HG02981 (cell line): ENCODE data around the gene PSMD13.
"Not testable (repeated sequence)": the region's sequence is repeated elsewhere in the genome, so short reads cannot be mapped to it uniquely, and the experiment has no call there.

Experiments used
- ATAC-seq: cut with Tn5 transposase; IDR thresholded peaks from one replicate; pipeline ENCODE4 v1.9.1; 2021; ENCODE audit warnings: mild to moderate bottlenecking, moderate library complexity; ENCODE audit not compliant: unreplicated experiment

The PSMD13 gene

GRCh38 chr11:285894-286220 is 49.1 kb downstream of the PSMD13 start:
- no peak for ATAC-seq

- ATAC-seq: not testable (repeated sequence)
These were observed 50.4 kb downstream of the PSMD13 start for GRCh38 chr11:286977-287820.

- no peak for ATAC-seq
These were observed 51.2 kb downstream of the PSMD13 start for GRCh38 chr11:287821-288477.

GRCh38 chr11:288478-289397 is 52.0 kb downstream of the PSMD13 start, which contains the start of gene PGGHG:
TSS of gene PGGHG (plus strand) at chr11:289126. CDS start at chr11:289817, 691 bp downstream.
- no peak for ATAC-seq

- no peak for ATAC-seq
These were observed 52.6 kb downstream of the PSMD13 start for GRCh38 chr11:289398-289711.

- ATAC-seq: no peak
These were observed 53.2 kb downstream of the PSMD13 start for GRCh38 chr11:289712-290620.

GRCh38 chr11:290621-291231 is 54.0 kb downstream of the PSMD13 start:
- ATAC-seq: no peak

GRCh38 chr11:291281-292210 is 54.8 kb downstream of the PSMD13 start:
- no peak for ATAC-seq

GRCh38 chr11:292211-293121 is 55.7 kb downstream of the PSMD13 start:
- no peak for ATAC-seq

GRCh38 chr11:293271-293851 is 56.6 kb downstream of the PSMD13 start:
- no peak for ATAC-seq

- no peak for ATAC-seq
These were observed 57.3 kb downstream of the PSMD13 start for GRCh38 chr11:293852-294661.

- no peak for ATAC-seq
These were observed 58.0 kb downstream of the PSMD13 start for GRCh38 chr11:294780-295179.

GRCh38 chr11:295351-296170 is 58.8 kb downstream of the PSMD13 start:
- ATAC-seq: no peak

- no peak for ATAC-seq
These were observed 59.6 kb downstream of the PSMD13 start for GRCh38 chr11:296171-297050.

- no peak for ATAC-seq
These were observed 60.3 kb downstream of the PSMD13 start for GRCh38 chr11:297051-297585.
